Measurements from ENCODE around the gene ZNF22. TPM values are rescaled to one million over a fixed set of nuclear protein-coding genes. Genes with fewer than 3 reads are reported as not detected.
A peak's percentile ranks its signal among the peaks of the same experiment; 100 is the strongest.

Gene ZNF22
- total RNA-seq, 5 donors from 2014 or later (not counting 1 experiment from before 2014, with no cell fraction given): 18.4 to 27.5 (median 21.1) TPM

DNA sequence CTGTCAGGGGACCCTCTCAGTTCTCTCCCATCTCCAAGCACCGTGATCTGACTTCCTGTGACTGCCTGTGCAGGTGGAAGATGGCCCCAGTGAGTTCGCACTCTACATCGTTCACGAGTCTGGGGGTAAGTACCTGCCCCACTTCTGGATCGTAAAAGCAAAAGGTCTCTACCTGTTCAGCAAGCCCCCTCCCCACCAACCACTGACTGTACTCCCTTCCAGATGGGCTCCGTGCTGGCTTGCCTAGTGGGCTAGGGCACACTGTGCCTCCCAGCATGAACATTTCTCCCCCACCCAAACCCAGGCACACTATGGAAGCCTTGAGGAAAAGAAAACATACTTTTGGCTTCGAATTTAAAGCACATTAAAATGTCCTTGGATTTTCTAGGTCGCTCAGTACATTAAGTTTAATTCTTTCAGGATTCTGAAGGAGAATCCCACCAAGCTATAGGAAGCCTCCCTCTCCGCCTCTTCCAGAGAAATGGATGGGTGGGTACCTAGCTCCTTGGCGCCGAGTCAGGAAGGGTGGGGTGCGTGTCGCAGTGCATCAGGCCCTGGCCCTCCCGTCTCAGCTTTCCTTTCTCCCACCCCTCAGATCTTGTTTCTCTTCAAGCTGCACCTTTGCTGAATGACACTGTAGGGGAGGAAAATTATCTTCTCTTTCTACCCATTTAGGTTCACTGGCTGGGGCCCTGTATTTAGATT lies 11.0 kb upstream of the ZNF22 start:
- 75% methylated on average over 7 of the region's 14 CpGs for WGBS (ENCODE audit: insufficient coverage)
- H3K4me1 Mint-ChIP-seq: peaks cover 1 to 3% (median 2%) of the 10 kb centered on the region in 3 donors
- no peaks in the 10 kb centered on the region for H3K36me3 Mint-ChIP-seq
- H3K27ac Mint-ChIP-seq: no peak overlapping the region
- H3K27ac ChIP-seq (ENCODE audit: low read length): no peak overlapping the region
- CTCF ChIA-PET: interaction anchor here in 1 of 2 donors (0.8 kb wide), 1 partner anchor 57 kb away, joined by 3 read pairs; no protein-coding TSS in a partner anchor
- peaks cover 0 to 17% of the 10 kb centered on the region in 2 experiments for H3K27me3 ChIP-seq (replicated peaks in 1 of 2; ENCODE audit: control insufficient read depth in 2 of 2, extremely low read depth in 1 of 2, insufficient read depth in 2 of 2, low read length in 1 of 2)
- no peaks in the 10 kb centered on the region for H3K9me3 Mint-ChIP-seq
- no peaks in the 10 kb centered on the region for H3K36me3 ChIP-seq (ENCODE audit: control insufficient read depth in 2 of 2, extremely low read depth in 1 of 2, insufficient read depth in 1 of 2, low read length in 1 of 2)
- DNase-seq (peak in 1 of 35 experiments; percentile 1), ATAC-seq (replicated peaks in 1 of 4) (no peak)
- peaks cover 0 to 5% of the 10 kb centered on the region in 2 experiments for H3K4me1 ChIP-seq (ENCODE audit: control insufficient read depth in 1 of 2, extremely low read depth in 1 of 2, insufficient read depth in 2 of 2, low read length in 2 of 2)
- H3K27me3 Mint-ChIP-seq: peaks cover 0 to 6% of the 10 kb centered on the region in 2 donors
- no peak overlapping the region for H3K4me3 Mint-ChIP-seq
- POLR2A ChIA-PET: no interaction called here
- H3K4me3 ChIP-seq (ENCODE audit: control insufficient read depth in 1 of 2, extremely low read depth in 1 of 2, low read length in 1 of 2): no peak overlapping the region
- no peaks in the 10 kb centered on the region for H3K9me3 ChIP-seq

- Mint-ChIP-seq H3K27me3 (peaks cover 0 to 6% of the 10 kb centered on the region in 2 donors), H3K36me3 (no peaks in the 10 kb centered on the region), H3K4me3 (no peak overlapping the region), H3K27ac (no peak overlapping the region), H3K4me1 (peaks cover 7 to 9% (median 7%) of the 10 kb centered on the region in 3 donors), H3K9me3 (no peaks in the 10 kb centered on the region)
- Histone ChIP-seq H3K27me3 (replicated peaks in 1 of 2; ENCODE audit: control insufficient read depth in 2 of 2, extremely low read depth in 1 of 2, insufficient read depth in 2 of 2, low read length in 1 of 2) (peaks cover 0 to 13% of the 10 kb centered on the region in 2 experiments), H3K4me1 (ENCODE audit: control insufficient read depth in 1 of 2, extremely low read depth in 1 of 2, insufficient read depth in 2 of 2, low read length in 2 of 2) (peaks cover 1 to 10% of the 10 kb centered on the region in 2 experiments), H3K4me3 (ENCODE audit: control insufficient read depth in 1 of 2, extremely low read depth in 1 of 2, low read length in 1 of 2) (no peak overlapping the region), H3K27ac (ENCODE audit: low read length) (no peak overlapping the region), H3K36me3 (ENCODE audit: control insufficient read depth in 2 of 2, extremely low read depth in 1 of 2, insufficient read depth in 1 of 2, low read length in 1 of 2) (no peaks in the 10 kb centered on the region), H3K9me3 (no peaks in the 10 kb centered on the region)
- ChIA-PET CTCF (no interaction called here), POLR2A (no interaction called here)
- WGBS (ENCODE audit: insufficient coverage): 39% methylated on average over 8 of the region's 8 CpGs
- DNase-seq (peak in 1 of 35 experiments; percentile 4), ATAC-seq (replicated peaks in 1 of 4) (no peak)
Measured at GRCh38 chr10:44990302-44990655, 10.4 kb upstream of the ZNF22 start.

DNA sequence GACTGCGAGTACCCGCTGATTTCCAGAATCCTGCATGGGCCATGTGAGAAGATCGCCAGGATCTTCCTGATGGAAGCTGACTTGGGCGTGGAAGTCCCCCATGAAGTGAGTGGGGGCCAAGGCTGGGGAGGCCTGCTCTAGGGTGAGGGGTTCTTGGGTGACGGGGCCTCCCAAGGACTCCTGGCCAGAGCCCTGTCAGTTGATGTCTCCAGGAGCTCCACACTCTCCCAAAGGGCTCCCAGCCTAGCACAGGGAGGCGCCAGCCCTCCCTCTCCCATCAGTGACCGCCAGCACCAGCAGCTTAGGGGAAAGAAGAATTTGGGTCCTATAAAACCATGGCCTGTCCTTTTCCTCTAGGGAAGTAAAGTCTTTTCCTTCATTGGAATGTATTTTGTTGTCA lies 9.8 kb upstream of the ZNF22 start:
- DNase-seq (peak in 1 of 35 experiments; percentile 0), ATAC-seq (replicated peaks in 1 of 4) (no peak)
- H3K27me3 Mint-ChIP-seq: peaks cover 0 to 6% of the 10 kb centered on the region in 2 donors
- ChIA-PET POLR2A (no interaction called here), CTCF (interaction anchor here in 1 of 2 donors (0.6 kb wide), 1 partner anchor 59 kb away, joined by 3 read pairs; no protein-coding TSS in a partner anchor)
- no peaks in the 10 kb centered on the region for H3K36me3 ChIP-seq (ENCODE audit: control insufficient read depth in 2 of 2, extremely low read depth in 1 of 2, insufficient read depth in 1 of 2, low read length in 1 of 2)
- H3K27me3 ChIP-seq (replicated peaks in 1 of 2; ENCODE audit: control insufficient read depth in 2 of 2, extremely low read depth in 1 of 2, insufficient read depth in 2 of 2, low read length in 1 of 2): peaks cover 0 to 13% of the 10 kb centered on the region in 2 experiments
- no CpG with 5 or more reads among the region's 7 CpGs for WGBS (ENCODE audit: insufficient coverage)
- no peaks in the 10 kb centered on the region for H3K9me3 Mint-ChIP-seq
- no peaks in the 10 kb centered on the region for H3K9me3 ChIP-seq
- no peak overlapping the region for H3K4me3 ChIP-seq (ENCODE audit: control insufficient read depth in 1 of 2, extremely low read depth in 1 of 2, low read length in 1 of 2)
- peaks cover 14 to 16% (median 14%) of the 10 kb centered on the region in 3 donors for H3K4me1 Mint-ChIP-seq
- H3K36me3 Mint-ChIP-seq: no peaks in the 10 kb centered on the region
- H3K4me1 ChIP-seq (ENCODE audit: control insufficient read depth in 1 of 2, extremely low read depth in 1 of 2, insufficient read depth in 2 of 2, low read length in 2 of 2): peaks cover 8 to 17% of the 10 kb centered on the region in 2 experiments
- no peak overlapping the region for H3K27ac ChIP-seq (ENCODE audit: low read length)
- H3K27ac Mint-ChIP-seq: no peak overlapping the region
- H3K4me3 Mint-ChIP-seq: no peak overlapping the region

DNA sequence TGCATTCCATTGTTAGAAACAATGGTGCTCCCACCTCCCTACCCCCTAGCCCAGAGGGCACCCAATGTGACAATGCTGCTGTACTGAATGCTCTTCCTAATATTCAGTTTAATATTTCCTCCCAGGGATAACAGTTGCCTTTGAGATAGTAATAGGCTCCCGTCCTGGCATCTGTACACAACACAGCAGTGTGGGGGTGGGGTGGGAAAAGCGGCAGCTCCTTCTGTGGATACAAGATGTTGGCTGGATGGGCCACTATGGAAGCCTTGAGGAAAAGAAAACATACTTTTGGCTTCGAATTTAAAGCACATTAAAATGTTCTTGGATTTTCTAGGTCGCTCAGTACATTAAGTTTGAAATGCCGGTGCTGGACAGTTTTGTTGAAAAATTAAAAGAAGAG lies 9.2 kb upstream of the ZNF22 start:
- H3K4me3 ChIP-seq (ENCODE audit: control insufficient read depth in 1 of 2, extremely low read depth in 1 of 2, low read length in 1 of 2): no peak overlapping the region
- H3K9me3 ChIP-seq: no peaks in the 10 kb centered on the region
- H3K4me1 ChIP-seq (ENCODE audit: control insufficient read depth in 1 of 2, extremely low read depth in 1 of 2, insufficient read depth in 2 of 2, low read length in 2 of 2): peaks cover 13 to 23% of the 10 kb centered on the region in 2 experiments
- H3K27me3 ChIP-seq (replicated peaks in 1 of 2; ENCODE audit: control insufficient read depth in 2 of 2, extremely low read depth in 1 of 2, insufficient read depth in 2 of 2, low read length in 1 of 2): peaks cover 0 to 13% of the 10 kb centered on the region in 2 experiments
- Mint-ChIP-seq H3K36me3 (no peaks in the 10 kb centered on the region), H3K27ac (no peak overlapping the region), H3K4me1 (peaks cover 16 to 19% (median 18%) of the 10 kb centered on the region in 3 donors), H3K4me3 (no peak overlapping the region), H3K9me3 (no peaks in the 10 kb centered on the region), H3K27me3 (peaks cover 0 to 6% of the 10 kb centered on the region in 2 donors)
- H3K36me3 ChIP-seq (ENCODE audit: control insufficient read depth in 2 of 2, extremely low read depth in 1 of 2, insufficient read depth in 1 of 2, low read length in 1 of 2): no peaks in the 10 kb centered on the region
- ATAC-seq (replicated peaks in 1 of 4) (no peak), DNase-seq (peak in 1 of 35 experiments; percentile 1)
- ChIA-PET POLR2A (no interaction called here), CTCF (interaction anchor here in 1 of 2 donors (0.6 kb wide), 1 partner anchor 59 kb away, joined by 3 read pairs; no protein-coding TSS in a partner anchor)
- H3K27ac ChIP-seq (ENCODE audit: low read length): no peak overlapping the region
- 88% methylated on average over 4 of the region's 5 CpGs for WGBS (ENCODE audit: insufficient coverage)

GRCh38 chr10:44992070-44992731 lies 8.5 kb upstream of the ZNF22 start:
- Histone ChIP-seq H3K9me3 (no peaks in the 10 kb centered on the region), H3K27ac (ENCODE audit: low read length) (no peak overlapping the region), H3K36me3 (ENCODE audit: control insufficient read depth in 2 of 2, extremely low read depth in 1 of 2, insufficient read depth in 1 of 2, low read length in 1 of 2) (no peaks in the 10 kb centered on the region), H3K4me3 (ENCODE audit: control insufficient read depth in 1 of 2, extremely low read depth in 1 of 2, low read length in 1 of 2) (no peak overlapping the region), H3K27me3 (replicated peaks in 1 of 2; ENCODE audit: control insufficient read depth in 2 of 2, extremely low read depth in 1 of 2, insufficient read depth in 2 of 2, low read length in 1 of 2) (peaks cover 0 to 13% of the 10 kb centered on the region in 2 experiments), H3K4me1 (ENCODE audit: control insufficient read depth in 1 of 2, extremely low read depth in 1 of 2, insufficient read depth in 2 of 2, low read length in 2 of 2) (peaks cover 13 to 25% of the 10 kb centered on the region in 2 experiments)
- DNase-seq (no peak), ATAC-seq (replicated peaks in 1 of 4) (no peak)
- 83% methylated on average over 10 of the region's 11 CpGs for WGBS (ENCODE audit: insufficient coverage)
- no peak overlapping the region for H3K4me3 Mint-ChIP-seq
- H3K9me3 Mint-ChIP-seq: no peaks in the 10 kb centered on the region
- peaks cover 16 to 21% (median 19%) of the 10 kb centered on the region in 3 donors for H3K4me1 Mint-ChIP-seq
- H3K36me3 Mint-ChIP-seq: no peaks in the 10 kb centered on the region
- peaks cover 0 to 6% of the 10 kb centered on the region in 2 donors for H3K27me3 Mint-ChIP-seq
- ChIA-PET CTCF (no interaction called here), POLR2A (no interaction called here)
- no peak overlapping the region for H3K27ac Mint-ChIP-seq

- H3K27me3 Mint-ChIP-seq: peaks cover 0 to 6% of the 10 kb centered on the region in 2 donors
- ChIA-PET POLR2A (no interaction called here), CTCF (no interaction called here)
- 97% methylated on average over 8 of the region's 8 CpGs for WGBS (ENCODE audit: insufficient coverage)
- Histone ChIP-seq H3K27ac (ENCODE audit: low read length) (no peak overlapping the region), H3K4me3 (ENCODE audit: control insufficient read depth in 1 of 2, extremely low read depth in 1 of 2, low read length in 1 of 2) (no peak overlapping the region), H3K36me3 (ENCODE audit: control insufficient read depth in 2 of 2, extremely low read depth in 1 of 2, insufficient read depth in 1 of 2, low read length in 1 of 2) (no peaks in the 10 kb centered on the region), H3K27me3 (replicated peaks in 1 of 2; ENCODE audit: control insufficient read depth in 2 of 2, extremely low read depth in 1 of 2, insufficient read depth in 2 of 2, low read length in 1 of 2) (peaks cover 0 to 13% of the 10 kb centered on the region in 2 experiments), H3K4me1 (ENCODE audit: control insufficient read depth in 1 of 2, extremely low read depth in 1 of 2, insufficient read depth in 2 of 2, low read length in 2 of 2) (peaks cover 13 to 25% of the 10 kb centered on the region in 2 experiments), H3K9me3 (no peaks in the 10 kb centered on the region)
- DNase-seq (no peak), ATAC-seq (replicated peaks in 1 of 4) (no peak)
- no peaks in the 10 kb centered on the region for H3K36me3 Mint-ChIP-seq
- peaks cover 16 to 22% (median 19%) of the 10 kb centered on the region in 3 donors for H3K4me1 Mint-ChIP-seq
- H3K27ac Mint-ChIP-seq: no peak overlapping the region
- no peaks in the 10 kb centered on the region for H3K9me3 Mint-ChIP-seq
- no peak overlapping the region for H3K4me3 Mint-ChIP-seq
Measured at GRCh38 chr10:44992732-44993225, 7.9 kb upstream of the ZNF22 start.

Data from T-cell (primary cell).